Right lung (tissue), 5 donors: ENCODE measurements around the gene UBTD2. TPM values are rescaled to one million over a fixed set of nuclear protein-coding genes. Genes with fewer than 3 reads are reported as not detected.
"Not testable (repeated sequence)": the region's sequence is repeated elsewhere in the genome, so short reads cannot be mapped to it uniquely, and the experiment has no call there.

Source experiments
- DNase-seq, 2 donors: peaks; one replicate each; pipeline ENCODE4 v3.0.0-alpha.2; 2013
- polyA plus RNA-seq, 5 donors: library from polyadenylated mRNA; unstranded; fragments of 120-200 nt; gene quantifications; one replicate each; pipeline versions ENCODE4 v1.2.1 to v1.2.3, GENCODE V29; 2013; ENCODE audit warnings: inconsistent platforms in 1 of 5, low replicate concordance in 1 of 5; ENCODE audit not compliant: insufficient read length in 5 of 5, insufficient read depth in 1 of 5

The UBTD2 gene
- polyA plus RNA-seq, 5 donors: 79.6 to 117 (median 93.1) TPM

DNA sequence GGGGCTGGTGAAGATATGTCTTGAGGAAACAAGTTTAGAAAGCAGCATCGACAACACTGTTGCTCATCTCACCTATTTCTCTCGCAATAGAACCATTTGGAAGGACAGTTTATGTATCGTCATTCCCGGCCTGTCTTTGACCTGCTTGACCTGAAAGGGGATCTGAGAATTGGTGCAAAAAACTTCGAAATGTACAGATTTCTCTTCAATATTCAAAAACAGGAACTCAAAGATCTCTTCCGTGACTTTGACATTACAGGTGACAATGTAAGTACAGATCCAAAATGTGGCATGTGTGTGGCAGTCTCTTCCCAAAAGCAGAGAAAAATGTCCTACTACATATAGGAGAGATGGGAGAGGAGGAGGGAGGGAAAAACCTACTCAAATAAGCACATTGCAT is 83.1 kb downstream of the UBTD2 start:
- no peak for DNase-seq

DNA sequence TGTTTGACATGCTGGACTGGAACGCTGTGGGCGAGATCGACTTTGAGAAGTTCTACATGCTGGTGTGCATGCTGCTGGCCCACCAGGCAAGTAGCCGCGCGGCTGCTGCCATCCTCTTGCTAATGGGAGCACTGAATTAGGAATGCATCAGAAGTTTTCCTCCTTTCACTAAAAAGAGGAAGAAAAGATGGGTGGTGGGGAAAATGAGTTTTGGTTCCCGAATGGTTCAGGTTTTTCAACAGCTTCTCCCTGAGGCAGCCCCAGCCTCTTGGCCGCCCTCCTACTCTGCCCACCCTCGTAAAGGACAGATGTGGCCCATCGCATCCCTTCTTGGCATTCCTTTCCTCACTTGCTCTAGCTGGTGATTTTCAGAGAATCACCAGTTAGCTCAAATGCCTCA is 84.1 kb downstream of the UBTD2 start:
- DNase-seq: no peak

DNA sequence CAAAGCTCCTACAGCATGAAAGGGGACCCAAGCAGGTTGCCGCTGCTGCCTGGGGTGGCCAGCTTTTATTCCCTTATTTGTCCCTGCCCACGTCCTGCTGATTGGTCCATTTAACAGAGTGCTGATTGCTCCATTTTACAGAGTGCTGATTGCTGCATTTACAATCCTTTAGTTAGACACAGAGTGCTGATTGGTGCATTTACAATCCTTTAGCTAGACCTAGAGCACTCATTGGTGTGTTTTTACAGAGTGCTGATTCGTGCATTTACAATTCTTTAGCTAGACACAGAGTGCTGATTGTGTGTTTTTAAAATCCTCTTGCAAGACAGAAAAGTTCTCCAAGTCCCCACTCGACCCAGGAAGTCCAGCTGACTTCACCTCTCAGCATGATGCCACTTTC is 85.8 kb downstream of the UBTD2 start:
- not testable (repeated sequence) for DNase-seq

DNA sequence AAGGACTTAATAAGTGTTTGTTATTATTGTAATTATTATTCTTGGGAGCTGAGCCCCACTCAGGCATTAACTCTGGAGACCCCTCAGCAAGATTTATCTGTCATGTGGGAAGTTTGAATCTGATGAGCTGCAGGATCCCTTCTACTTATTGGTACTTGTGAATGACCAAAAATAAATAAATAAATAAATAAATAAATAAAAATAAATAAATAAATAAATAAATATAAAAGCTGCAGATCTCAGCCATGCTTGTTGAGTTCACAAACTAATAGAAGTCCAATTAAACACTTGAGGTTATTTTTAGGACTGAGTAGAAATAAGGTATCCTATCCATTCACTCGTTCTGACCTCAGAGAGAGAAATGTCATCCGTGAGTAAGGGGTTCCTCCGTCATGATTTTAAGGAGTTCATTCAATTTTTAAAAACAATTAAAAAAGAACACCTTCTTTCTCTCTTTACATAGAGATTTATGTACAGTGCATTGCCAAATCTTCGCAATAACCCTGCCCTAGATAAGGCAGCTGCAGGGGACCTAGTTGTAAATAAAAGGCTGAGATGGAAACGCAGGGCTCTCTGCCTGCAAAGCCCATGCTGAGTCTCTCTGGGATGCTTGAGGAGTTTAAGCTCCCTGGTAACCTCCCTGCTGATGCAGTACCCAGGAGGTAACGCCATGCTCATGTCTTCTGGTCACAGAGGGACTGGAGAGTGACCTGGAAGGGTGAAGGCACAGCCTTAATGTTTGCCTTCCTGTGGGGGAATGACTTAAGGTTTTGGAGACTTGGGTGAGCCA is 88.4 kb downstream of the UBTD2 start:
- no peak for DNase-seq

DNA sequence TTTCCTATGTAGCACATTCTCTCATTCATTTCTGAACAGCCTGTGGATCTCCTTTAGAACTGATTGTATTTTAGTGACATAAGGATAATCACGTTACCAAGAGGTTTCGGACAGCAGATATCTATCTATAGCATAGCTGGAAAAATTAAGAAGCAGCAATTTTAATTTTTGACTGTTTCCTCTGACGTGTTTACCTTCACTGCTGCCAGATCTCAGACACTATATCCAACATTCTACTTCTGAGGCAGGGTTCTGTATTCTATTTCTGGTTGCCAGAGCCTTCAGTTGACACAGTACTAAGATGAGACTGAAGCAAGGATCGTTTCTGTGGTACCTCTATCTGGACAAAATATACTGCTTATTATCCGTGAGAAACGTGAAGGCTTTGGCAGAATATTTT is 89.7 kb downstream of the UBTD2 start, which contains the start of gene EFCAB9:
EFCAB9 (plus strand) TSS at position 301 of the 400 bp plus-strand sequence; CDS start at position 302, 1 bp downstream.
- DNase-seq: no peak

DNA sequence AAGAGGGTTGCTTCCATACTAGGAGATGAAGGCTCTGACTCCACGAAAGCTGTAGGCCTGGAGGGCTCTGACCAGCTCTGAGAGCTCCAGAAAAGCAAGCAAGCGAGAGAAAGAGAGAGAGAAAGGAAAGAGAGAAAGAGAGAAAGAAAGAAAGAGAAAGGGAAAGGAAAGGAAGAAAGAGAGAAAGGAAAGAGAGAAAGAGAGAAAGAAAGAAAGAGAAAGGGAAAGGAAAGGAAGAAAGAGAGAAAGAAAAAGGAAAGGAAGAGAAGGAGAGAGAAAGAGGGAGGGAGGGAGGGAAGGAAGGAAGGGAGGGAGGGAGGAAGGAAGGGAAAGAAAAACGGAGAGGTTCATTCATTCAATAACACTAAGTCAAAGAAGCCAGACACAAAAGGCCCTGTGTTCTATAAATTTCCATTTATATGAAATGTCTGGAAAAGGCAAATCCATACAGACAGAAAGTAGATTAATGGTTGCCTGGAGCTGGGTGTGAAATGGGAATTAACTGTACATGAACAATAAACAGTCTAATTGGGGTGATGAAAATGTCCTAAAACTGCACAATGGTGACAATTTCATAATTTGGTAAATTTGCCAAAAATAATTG is 93.8 kb downstream of the UBTD2 start:
- DNase-seq: no peak

- DNase-seq: no peak
These were observed 94.5 kb downstream of the UBTD2 start for GRCh38 chr5:172188893-172189692.

DNA sequence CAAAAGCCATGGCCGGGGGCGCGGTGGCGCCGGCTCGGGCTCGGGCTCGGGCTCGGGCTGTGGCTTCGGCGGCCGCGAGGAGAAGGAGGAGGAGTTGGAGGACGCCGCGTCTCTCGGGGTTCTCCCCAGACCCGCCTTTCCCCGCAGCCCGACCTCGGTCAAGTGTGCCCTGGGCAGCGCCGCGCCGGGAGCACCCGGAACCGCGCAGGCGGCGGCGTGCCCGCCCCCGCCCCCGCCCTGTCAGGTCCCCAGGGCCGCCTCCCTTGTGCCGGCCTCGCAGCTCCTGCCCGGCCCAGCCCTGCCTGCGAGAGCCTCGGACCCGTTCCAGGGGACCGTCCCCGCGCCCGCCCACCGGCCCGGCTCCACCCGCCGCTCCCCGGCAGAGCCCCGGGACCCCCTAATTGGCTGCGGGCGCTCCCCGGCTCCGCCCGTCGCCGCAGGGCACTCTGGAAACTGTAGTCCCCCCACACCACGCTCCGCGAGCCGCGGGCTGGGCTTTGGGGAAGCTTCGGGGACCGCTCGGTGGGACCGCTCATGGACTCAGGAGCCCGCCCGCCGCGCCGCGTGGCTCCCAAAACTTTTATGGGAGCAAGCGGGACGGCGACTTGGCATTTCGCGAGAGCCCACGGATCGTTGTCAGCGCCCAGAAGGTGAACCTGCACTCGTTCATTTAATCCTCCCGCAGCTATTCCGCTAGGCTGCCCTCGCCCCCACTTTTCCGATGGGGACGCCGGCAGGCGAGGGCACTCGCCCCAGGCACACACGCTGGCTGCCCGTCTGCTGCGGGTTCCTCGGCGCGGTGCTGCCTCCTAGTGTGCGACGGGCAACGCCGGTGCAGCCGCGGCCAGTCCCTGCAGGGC is 95.3 kb downstream of the UBTD2 start, which contains the start of gene STK10:
STK10 (minus strand) TSS at position 192 of the 860 bp plus-strand sequence; CDS start at position 10, 182 bp downstream.
- DNase-seq: peak; percentile 91

DNA sequence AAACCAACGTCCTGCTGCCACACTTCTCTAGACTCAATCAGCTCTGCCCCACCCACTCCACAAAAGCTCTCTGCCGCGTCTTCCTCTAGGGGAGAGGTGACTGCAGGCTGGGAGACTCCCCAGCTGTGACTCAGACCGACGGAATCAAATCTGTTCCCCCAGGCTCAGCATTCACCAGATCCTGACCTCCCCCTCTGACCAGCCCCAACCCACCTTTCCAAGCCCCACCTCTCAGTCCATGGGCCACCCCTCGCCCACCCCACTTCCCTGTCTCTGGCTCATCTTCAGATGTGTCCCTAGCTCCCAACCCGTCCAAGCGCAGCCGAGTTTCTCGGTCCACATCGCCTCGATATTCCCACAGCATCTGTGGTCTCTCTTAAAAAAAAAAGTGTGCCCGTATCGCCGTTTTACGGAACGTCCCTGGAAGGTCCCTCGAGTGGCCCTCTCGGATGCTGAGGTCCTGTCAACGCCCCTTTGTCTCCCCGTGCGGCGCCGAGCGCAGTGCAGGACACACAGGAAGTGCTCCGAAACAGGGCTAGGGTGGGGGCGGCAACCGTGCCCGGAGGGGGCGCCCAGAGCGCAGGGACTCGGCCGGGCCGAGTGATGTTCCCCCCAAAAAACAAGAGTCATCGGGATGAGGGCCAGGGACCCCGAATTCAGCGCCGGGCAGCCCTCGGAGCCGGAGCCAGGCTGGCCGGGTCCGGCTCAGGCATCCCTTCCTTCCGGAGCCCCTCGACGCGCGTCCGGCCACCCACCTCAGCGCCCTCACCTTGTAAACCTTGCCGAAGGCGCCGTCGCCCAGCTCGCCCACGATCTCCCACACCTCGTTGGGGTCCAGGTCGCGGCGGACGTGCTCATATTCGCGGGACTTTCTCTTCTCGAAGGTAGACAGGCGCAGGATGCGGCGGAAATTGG is 96.2 kb downstream of the UBTD2 start:
- DNase-seq: no peak

GRCh38 chr5:172186114-172186695 is 97.4 kb downstream of the UBTD2 start:
- DNase-seq: no peak

- DNase-seq: no peak
These were observed 98.5 kb downstream of the UBTD2 start for GRCh38 chr5:172185096-172185461.

DNA sequence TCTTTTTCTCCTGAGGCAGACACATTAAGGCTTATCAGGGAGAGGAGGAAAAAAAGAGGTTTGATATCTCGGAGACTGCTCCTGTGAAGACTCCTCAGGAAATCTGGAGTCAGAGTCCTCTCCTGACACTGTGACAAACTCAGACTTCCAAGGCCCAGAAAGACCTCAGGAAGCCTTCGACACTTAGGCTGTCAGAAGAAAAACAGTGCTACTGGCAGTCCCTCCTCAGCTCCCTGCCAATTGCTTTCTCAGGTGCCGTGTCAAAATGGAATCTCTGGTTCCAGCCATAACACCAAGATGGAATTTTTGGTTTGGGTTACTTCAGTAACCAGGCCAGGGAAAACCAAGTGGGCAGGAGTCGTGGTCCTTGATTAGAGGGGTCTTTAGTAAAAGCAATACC is 99.7 kb downstream of the UBTD2 start:
- no peak for DNase-seq

DNA sequence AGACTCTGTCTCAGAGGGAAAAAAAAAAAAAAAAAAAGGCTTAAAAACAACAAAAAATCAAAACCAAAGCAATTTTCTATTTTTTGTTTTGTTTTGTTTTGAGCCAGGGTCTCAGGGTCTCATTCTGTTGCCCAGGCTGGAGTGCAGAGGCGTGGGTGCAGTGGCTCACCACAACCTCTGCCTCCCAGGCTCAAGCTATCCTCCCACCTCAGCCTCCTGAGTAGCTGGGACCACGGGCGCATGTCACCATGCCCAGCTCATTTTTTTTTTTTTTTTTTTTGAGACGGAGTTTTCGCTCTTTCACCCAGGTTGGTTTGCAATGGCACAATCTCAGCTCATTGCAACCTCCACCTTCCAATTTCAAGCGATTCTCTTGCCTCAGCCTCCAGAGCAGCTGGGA is 101.3 kb downstream of the UBTD2 start:
- DNase-seq: no peak

DNA sequence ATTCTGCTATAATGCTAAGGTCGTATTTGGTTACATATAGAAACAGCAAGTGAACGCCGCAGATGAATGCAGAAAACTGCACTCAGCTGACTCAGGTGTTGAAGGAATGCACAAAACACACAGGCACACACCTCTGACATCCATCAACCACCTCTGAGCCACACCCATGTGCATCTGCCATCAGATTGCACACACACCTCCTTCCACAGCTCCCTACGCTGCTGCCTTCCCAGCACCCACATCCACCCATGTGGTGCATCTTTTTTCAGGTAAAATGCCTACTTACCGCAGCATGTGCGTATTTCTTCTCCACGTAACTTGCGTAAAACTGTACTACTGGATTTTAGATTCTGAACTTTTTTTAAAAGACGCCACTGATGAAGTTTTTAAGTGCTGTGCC is 102.6 kb downstream of the UBTD2 start:
- no peak for DNase-seq

GRCh38 chr5:172178991-172179989 is 104.3 kb downstream of the UBTD2 start:
- no peak for DNase-seq

DNA sequence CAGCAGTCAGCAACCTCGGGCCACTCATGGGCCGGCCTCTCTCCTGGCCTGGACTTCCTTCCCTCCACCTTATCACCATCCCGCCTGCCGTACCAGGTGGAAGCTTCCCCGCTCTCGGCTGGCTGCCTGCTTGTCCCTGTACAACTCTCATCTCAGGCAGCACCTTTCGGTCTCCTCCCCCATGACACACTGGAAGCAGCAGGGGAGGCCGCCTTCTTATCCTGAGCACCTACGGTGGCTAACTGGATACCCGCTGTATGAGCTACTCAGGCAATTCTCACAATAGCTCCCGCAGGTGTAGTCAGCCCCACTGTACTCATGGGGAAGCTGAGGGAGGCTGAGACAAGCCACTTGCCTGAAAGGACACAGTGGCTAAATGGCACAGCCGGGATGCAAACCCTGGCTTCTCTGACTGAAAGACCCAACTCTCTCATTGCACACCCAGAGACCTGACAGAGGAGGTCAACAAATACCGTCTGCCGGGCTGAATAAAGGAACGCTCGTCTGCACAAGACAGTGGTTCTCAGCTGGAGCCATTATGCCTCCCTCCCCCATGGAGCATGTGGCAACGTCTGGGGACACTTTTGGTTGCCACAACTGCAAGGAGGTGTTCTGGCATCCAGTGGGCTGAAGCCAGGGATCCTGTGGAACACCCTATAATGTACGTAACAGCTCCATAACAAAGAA is 105.1 kb downstream of the UBTD2 start:
- DNase-seq: no peak

DNA sequence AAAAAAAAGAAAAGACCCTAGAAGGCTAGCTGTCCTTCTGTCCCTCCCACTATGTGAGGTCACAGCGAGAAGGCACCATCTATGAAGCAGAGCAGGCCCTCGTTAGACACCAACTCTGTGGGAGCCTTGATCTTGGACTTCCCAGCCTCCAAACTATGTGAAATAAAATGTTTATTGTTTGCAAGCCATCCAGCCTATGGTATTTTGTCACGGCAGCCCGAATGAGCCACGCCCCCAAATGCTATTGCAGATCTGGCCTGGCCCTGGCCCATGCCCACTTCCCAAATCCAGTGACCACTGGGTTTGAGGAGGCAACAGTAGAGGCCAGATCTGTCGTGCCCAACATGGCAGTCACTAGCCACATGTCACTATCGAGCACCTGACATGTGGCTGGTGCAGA is 106.4 kb downstream of the UBTD2 start:
- no peak for DNase-seq

DNA sequence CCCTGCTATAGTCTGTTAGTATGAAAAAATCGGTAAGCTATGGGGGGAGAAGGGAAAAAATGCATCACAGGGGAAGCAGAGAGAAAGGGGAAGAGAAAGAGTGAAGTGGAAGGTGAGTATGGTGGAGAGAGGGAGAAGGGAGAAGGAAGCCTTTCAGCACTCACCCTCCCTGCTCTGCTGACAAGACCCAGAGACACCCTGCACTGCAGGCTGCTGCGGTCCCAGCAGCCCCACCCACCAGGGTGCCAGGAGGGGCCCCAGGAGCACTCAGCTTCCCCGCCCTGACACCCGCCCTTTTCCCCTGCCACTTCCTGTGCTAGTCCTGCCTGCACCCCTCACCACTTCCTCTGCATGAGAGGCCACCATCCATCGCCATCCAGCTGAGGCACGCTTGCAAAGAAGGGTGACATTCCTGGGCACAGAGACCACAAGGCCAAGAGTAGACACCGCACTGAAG is 108.3 kb downstream of the UBTD2 start:
- no peak for DNase-seq
